Mesenchymal stem cell (in vitro differentiated cells and primary cell): ENCODE data around the gene FCN1.

ENCODE experiments used
- DNase-seq: peaks from one replicate; pipeline ENCODE4 v3.0.0-alpha.2; 2013
- H2AFZ ChIP-seq: one replicate; pipeline ENCODE4 v1.6.1; 2013; ENCODE audit warnings: low read depth, mild to moderate bottlenecking, control low read depth, inconsistent platforms, low read length, moderate library complexity
- H2AK5ac ChIP-seq: 2 replicates; pipeline ENCODE4 v1.6.1; 2013; ENCODE audit warnings: low read length, moderate library complexity, mild to moderate bottlenecking, inconsistent platforms; ENCODE audit not compliant: severe bottlenecking
- H2BK120ac ChIP-seq: one replicate; pipeline ENCODE4 v1.6.1; 2013; ENCODE audit warnings: low read depth, mild to moderate bottlenecking, inconsistent platforms, low read length, moderate library complexity
- H2BK12ac ChIP-seq, 2 experiments: one replicate each; pipeline ENCODE4 v1.6.1; 2013; ENCODE audit warnings: inconsistent platforms in 2 of 2, low read length in 2 of 2, mild to moderate bottlenecking in 2 of 2, moderate library complexity in 2 of 2, control low read depth in 1 of 2
- H2BK15ac ChIP-seq: one replicate; pipeline ENCODE4 v1.6.1; 2013; ENCODE audit warnings: mild to moderate bottlenecking, low read depth, inconsistent platforms; ENCODE audit not compliant: poor library complexity, severe bottlenecking
- H2BK5ac ChIP-seq: 2 replicates; pipeline ENCODE4 v1.6.1; 2013; ENCODE audit warnings: low read depth, mild to moderate bottlenecking, low read length, control low read depth, inconsistent platforms; ENCODE audit not compliant: poor library complexity, severe bottlenecking
- H3K14ac ChIP-seq, 2 experiments: one replicate each; pipeline ENCODE4 v1.6.1; 2013; ENCODE audit warnings: inconsistent platforms in 2 of 2, low read length in 2 of 2, control low read depth in 1 of 2, mild to moderate bottlenecking in 1 of 2, moderate library complexity in 1 of 2
- H3K18ac ChIP-seq, 2 experiments: one replicate each; pipeline ENCODE4 v1.6.1; 2013; ENCODE audit warnings: inconsistent platforms in 2 of 2, low read length in 2 of 2, control low read depth in 1 of 2, low read depth in 1 of 2, mild to moderate bottlenecking in 1 of 2
- H3K23ac ChIP-seq, 2 experiments: one replicate each; pipeline ENCODE4 v1.6.1; 2013; ENCODE audit warnings: inconsistent platforms in 2 of 2, low read length in 2 of 2, mild to moderate bottlenecking in 2 of 2, moderate library complexity in 2 of 2, control low read depth in 1 of 2
- H3K27ac ChIP-seq: 2 replicates; pipeline ENCODE4 v1.5.1; 2013; ENCODE audit warnings: mild to moderate bottlenecking, moderate library complexity, low read length, control low read depth, inconsistent platforms; ENCODE audit not compliant: poor library complexity, severe bottlenecking
- H3K27me3 ChIP-seq, 2 experiments: 2 replicates each; pipeline versions ENCODE4 v1.6.1 to v1.7.0; 2013; ENCODE audit warnings: low read length in 2 of 2, mild to moderate bottlenecking in 2 of 2, moderate library complexity in 2 of 2, control low read depth in 1 of 2, inconsistent platforms in 1 of 2; ENCODE audit not compliant: control insufficient read depth in 1 of 2, insufficient read depth in 1 of 2
- H3K36me3 ChIP-seq, 2 experiments: 2 replicates each; pipeline versions ENCODE4 v1.6.1 to v1.7.0; 2013; ENCODE audit warnings: low read length in 2 of 2, control low read depth in 1 of 2, inconsistent platforms in 1 of 2, low read depth in 1 of 2, mild to moderate bottlenecking in 1 of 2; ENCODE audit not compliant: insufficient read depth in 2 of 2, control insufficient read depth in 1 of 2
- H3K4ac ChIP-seq, 2 experiments: one replicate each; pipeline ENCODE4 v1.6.1; 2013; ENCODE audit warnings: inconsistent platforms in 2 of 2, low read length in 2 of 2, mild to moderate bottlenecking in 2 of 2, moderate library complexity in 2 of 2, control low read depth in 1 of 2, low read depth in 1 of 2
- H3K4me1 ChIP-seq: 2 replicates; pipeline ENCODE4 v1.6.1; 2013; ENCODE audit warnings: low read depth, low read length, control low read depth; ENCODE audit not compliant: control insufficient read depth, insufficient read depth
- H3K4me2 ChIP-seq: 2 replicates; pipeline ENCODE4 v1.6.1; 2013; ENCODE audit warnings: low read length, mild to moderate bottlenecking, inconsistent platforms; ENCODE audit not compliant: poor library complexity, severe bottlenecking
- H3K4me3 ChIP-seq, 2 experiments: 2 replicates each; pipeline versions ENCODE4 v1.5.1 to v1.7.0; 2013; ENCODE audit warnings: low read length in 2 of 2, mild to moderate bottlenecking in 2 of 2, control low read depth in 1 of 2, low read depth in 1 of 2; ENCODE audit not compliant: insufficient read depth in 1 of 2
- H3K79me1 ChIP-seq: replicated peaks from 2 replicates; pipeline ENCODE4 v1.6.1; 2013; ENCODE audit warnings: mild to moderate bottlenecking, control low read depth, low read length, inconsistent platforms; ENCODE audit not compliant: poor library complexity, severe bottlenecking
- H3K9ac ChIP-seq: 2 replicates; pipeline ENCODE4 v1.7.0; 2013; ENCODE audit warnings: mild to moderate bottlenecking, low read length, moderate library complexity
- H3K9me3 ChIP-seq: 2 replicates; pipeline ENCODE4 v1.7.0; 2013; ENCODE audit warnings: mild to moderate bottlenecking, low read length; ENCODE audit not compliant: control insufficient read depth
- H4K8ac ChIP-seq: one replicate; pipeline ENCODE4 v1.6.1; 2013; ENCODE audit warnings: inconsistent platforms, mild to moderate bottlenecking, low read length, moderate library complexity
- H4K91ac ChIP-seq: one replicate; pipeline ENCODE4 v1.6.1; 2013; ENCODE audit warnings: mild to moderate bottlenecking, low read length, inconsistent platforms
- WGBS: methylation state at CpG from one replicate; pipeline ENCODE4 v1.1.7; 2013; ENCODE audit warnings: mixed read lengths; 5-methylcytosine and 5-hydroxymethylcytosine counted together

FCN1 gene

DNA sequence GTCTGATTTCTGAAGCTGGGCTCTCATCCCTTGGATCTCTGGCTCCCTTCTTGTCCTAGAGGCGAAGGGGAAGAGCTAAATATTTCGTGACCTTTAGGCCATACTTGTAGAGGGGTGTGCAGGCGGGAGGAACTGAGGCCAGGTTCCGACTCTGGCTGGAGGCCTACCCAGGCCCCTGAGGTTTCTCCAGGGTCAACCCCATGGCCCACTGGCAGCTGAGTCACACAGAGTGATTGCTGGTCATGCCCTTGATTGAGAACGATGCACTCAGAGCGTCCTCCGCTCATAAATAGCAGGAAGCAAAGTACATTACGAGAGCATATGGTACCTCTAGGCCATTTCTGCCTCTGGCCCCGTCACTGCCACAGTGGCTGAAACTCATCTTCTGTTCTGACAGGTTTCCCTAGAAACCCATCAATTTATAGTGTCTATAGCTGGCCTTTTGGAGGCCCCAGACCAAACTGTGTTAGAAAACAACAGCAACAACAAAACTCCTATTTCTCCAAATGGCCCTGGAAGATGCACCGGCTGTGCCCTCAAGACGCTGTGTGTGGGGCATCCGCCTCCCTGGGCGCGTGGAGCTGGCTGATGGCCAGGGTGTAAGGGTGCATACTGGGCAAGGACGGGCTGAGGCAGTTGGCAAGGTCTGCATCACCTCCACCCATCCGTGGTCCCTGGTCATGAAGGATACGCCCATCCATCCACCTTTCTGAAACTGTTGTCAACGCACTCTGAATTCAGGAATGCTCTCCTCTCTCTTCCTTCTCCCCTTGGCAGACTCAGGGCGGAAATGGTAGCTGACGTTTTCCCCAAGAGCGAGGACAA is 32.9 kb upstream of the FCN1 start:
- H2BK15ac ChIP-seq, result no peak overlapping the region
- DNase-seq, result no peak

DNA sequence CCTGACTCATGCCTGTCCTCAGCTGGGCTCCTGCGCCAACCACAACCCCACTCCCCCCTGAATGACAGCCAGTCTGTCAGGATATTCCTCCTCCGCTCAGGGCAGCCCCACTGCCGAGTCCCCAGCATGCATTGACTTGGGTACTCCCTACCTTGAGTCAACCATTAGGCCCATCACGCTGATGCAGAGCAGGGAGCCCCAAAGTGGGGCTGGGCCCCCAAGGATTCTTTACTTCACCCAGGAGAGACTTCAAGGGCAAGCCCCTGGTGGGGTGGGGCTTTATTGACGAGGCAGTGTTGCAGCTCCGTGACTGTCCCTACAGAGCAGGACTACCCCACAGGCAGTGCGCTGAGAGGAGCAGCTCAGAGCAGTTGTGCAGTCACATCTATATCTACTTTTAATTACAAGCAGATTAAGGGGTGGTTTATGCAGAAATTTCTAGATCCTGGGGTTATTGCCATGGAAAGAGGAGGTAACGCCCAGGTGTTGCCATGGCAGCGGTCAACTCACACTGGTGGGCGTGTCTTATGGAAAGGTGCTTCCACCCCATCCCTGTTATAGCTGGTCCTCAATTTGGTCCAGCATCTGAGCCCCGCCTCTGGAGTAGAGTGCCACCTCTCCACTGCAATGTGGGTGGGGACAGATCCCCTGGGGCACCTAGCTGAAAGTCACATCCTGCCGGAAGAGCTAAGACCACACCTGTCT is 32.1 kb upstream of the FCN1 start:
- peaks cover 0 to 33% of the 10 kb centered on the region in 2 experiments for H3K27me3 ChIP-seq
- no peak overlapping the region for H3K27ac ChIP-seq
- no peak overlapping the region for H2BK120ac ChIP-seq
- 78% methylated on average over 10 of the region's 12 CpGs for WGBS
- no peak overlapping the region for H3K9ac ChIP-seq
- no peak overlapping the region for H3K23ac ChIP-seq
- no peak overlapping the region for H3K4me2 ChIP-seq
- no peak overlapping the region for H3K18ac ChIP-seq
- H3K79me1 ChIP-seq, result no peaks in the 10 kb centered on the region
- H2BK5ac ChIP-seq, result no peak overlapping the region
- no peak overlapping the region for H2BK15ac ChIP-seq
- H3K14ac ChIP-seq, result no peak overlapping the region
- no peak overlapping the region for H2AFZ ChIP-seq
- no peaks in the 10 kb centered on the region for H3K4me1 ChIP-seq
- peaks cover 14% of the 10 kb centered on the region for H3K9me3 ChIP-seq
- H4K91ac ChIP-seq, result no peak overlapping the region
- H3K4me3 ChIP-seq, result no peak overlapping the region
- no peaks in the 10 kb centered on the region for H3K36me3 ChIP-seq
- H3K4ac ChIP-seq, result no peak overlapping the region
- no peak overlapping the region for H4K8ac ChIP-seq
- no peak overlapping the region for H2BK12ac ChIP-seq
- H2AK5ac ChIP-seq, result no peak overlapping the region
- DNase-seq, result no peak

More for the DNA sequence above, 32.9 kb upstream of the FCN1 start:
- Histone ChIP-seq H3K9me3 (peaks cover 14% of the 10 kb centered on the region), H2BK5ac (no peak overlapping the region), H4K91ac (no peak overlapping the region), H2AFZ (no peak overlapping the region), H3K4me1 (no peaks in the 10 kb centered on the region), H3K4ac (no peak overlapping the region), H2BK120ac (no peak overlapping the region), H3K27me3 (peaks cover 0 to 26% of the 10 kb centered on the region in 2 experiments), H3K9ac (no peak overlapping the region), H3K23ac (no peak overlapping the region), H3K79me1 (no peaks in the 10 kb centered on the region), H3K4me3 (no peak overlapping the region), H3K27ac (no peak overlapping the region), H4K8ac (no peak overlapping the region), H3K36me3 (no peaks in the 10 kb centered on the region), H3K4me2 (no peak overlapping the region), H2BK12ac (no peak overlapping the region), H3K18ac (no peak overlapping the region), H2AK5ac (no peak overlapping the region), H3K14ac (no peak overlapping the region)
- 81% methylated on average over 21 of the region's 21 CpGs for WGBS

DNA sequence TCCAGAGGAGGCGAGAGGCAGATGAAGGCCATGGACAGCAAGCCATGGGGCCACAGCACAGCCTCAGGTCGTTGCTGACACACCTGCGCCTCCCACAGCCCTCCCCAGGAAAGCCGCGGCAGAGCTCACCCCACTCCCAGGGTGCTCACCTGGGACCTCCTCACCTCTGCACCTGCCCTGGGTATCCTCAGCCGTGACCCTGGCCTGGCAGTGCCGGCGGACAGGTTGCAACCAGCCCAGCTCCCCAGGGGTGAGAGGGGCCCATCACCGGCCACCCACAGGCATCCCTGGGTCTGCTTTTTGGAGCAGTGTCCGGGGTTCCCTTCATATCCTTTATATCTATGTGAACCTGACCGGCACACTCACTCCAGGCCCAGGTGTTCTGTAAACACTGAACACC is 30.4 kb upstream of the FCN1 start:
- Histone ChIP-seq H3K4ac (no peak overlapping the region), H3K27me3 (peaks cover 0 to 47% of the 10 kb centered on the region in 2 experiments), H4K91ac (no peak overlapping the region), H2BK5ac (no peak overlapping the region), H2BK120ac (no peak overlapping the region), H3K4me1 (no peaks in the 10 kb centered on the region), H2AFZ (no peak overlapping the region), H3K9me3 (peaks cover 14% of the 10 kb centered on the region), H3K4me2 (no peak overlapping the region), H2BK12ac (no peak overlapping the region), H4K8ac (no peak overlapping the region), H3K27ac (no peak overlapping the region), H3K23ac (no peak overlapping the region), H3K14ac (no peak overlapping the region), H2BK15ac (no peak overlapping the region), H3K18ac (no peak overlapping the region), H3K79me1 (no peaks in the 10 kb centered on the region), H2AK5ac (no peak overlapping the region), H3K36me3 (no peaks in the 10 kb centered on the region), H3K9ac (no peak overlapping the region), H3K4me3 (no peak overlapping the region)
- DNase-seq, result no peak
- WGBS, result 94% methylated on average over 11 of the region's 11 CpGs

- H3K14ac ChIP-seq, result no peak overlapping the region
- no peak for DNase-seq
- H3K4ac ChIP-seq, result no peak overlapping the region
- H3K4me3 ChIP-seq, result no peak overlapping the region
- no peak overlapping the region for H3K27ac ChIP-seq
- WGBS, result 84% methylated on average over 21 of the region's 26 CpGs
- no peaks in the 10 kb centered on the region for H3K36me3 ChIP-seq
- H2AK5ac ChIP-seq, result no peak overlapping the region
- H3K18ac ChIP-seq, result no peak overlapping the region
- no peak overlapping the region for H3K4me2 ChIP-seq
- no peaks in the 10 kb centered on the region for H3K4me1 ChIP-seq
- H4K91ac ChIP-seq, result no peak overlapping the region
- H4K8ac ChIP-seq, result no peak overlapping the region
- no peak overlapping the region for H2AFZ ChIP-seq
- H2BK120ac ChIP-seq, result no peak overlapping the region
- H3K27me3 ChIP-seq, result peaks cover 0 to 50% of the 10 kb centered on the region in 2 experiments
- no peak overlapping the region for H3K23ac ChIP-seq
- no peak overlapping the region for H2BK15ac ChIP-seq
- peaks cover 14% of the 10 kb centered on the region for H3K9me3 ChIP-seq
- no peaks in the 10 kb centered on the region for H3K79me1 ChIP-seq
- H3K9ac ChIP-seq, result no peak overlapping the region
- H2BK5ac ChIP-seq, result no peak overlapping the region
- no peak overlapping the region for H2BK12ac ChIP-seq
Observed at GRCh38 chr9:134947265-134947955, 29.7 kb upstream of the FCN1 start.
